ENCODE measurements around the gene EDC4. TPM values are rescaled to one million over a fixed set of nuclear protein-coding genes. Genes with fewer than 3 reads are reported as not detected.

EDC4 gene
- total RNA-seq, 1 donor from 2014 or later = 64.8 TPM

GRCh38 chr16:67892375-67892774 lies 19.5 kb downstream of the EDC4 start:
- Mint-ChIP-seq H3K9me3 (ENCODE audit: unreplicated experiment) (no peaks in the 10 kb centered on the region), H3K4me3 (ENCODE audit: unreplicated experiment) (peak overlapping the region; percentile 88), H3K27ac (ENCODE audit: unreplicated experiment) (no peak overlapping the region), H3K36me3 (ENCODE audit: low read depth, unreplicated experiment) (peaks cover 2% of the 10 kb centered on the region), H3K4me1 (ENCODE audit: low read depth, unreplicated experiment) (peaks cover 2% of the 10 kb centered on the region), H3K27me3 (ENCODE audit: low read depth, unreplicated experiment) (no peaks in the 10 kb centered on the region)
- DNase-seq (ENCODE audit: low read depth) = no peak
- peak overlapping the region; percentile 69 for H3K9ac ChIP-seq (ENCODE audit: low read length)
- no peaks in the 10 kb centered on the region for H3K36me3 ChIP-seq (ENCODE audit: insufficient read depth, low read length)
- H3K27me3 ChIP-seq (ENCODE audit: insufficient read depth, low read length) = no peaks in the 10 kb centered on the region
- H3K27ac ChIP-seq (ENCODE audit: low read depth, low read length) = peak overlapping the region; percentile 19
- H3K79me2 ChIP-seq (ENCODE audit: insufficient read depth, low read length) = peaks cover 38% of the 10 kb centered on the region
- TF ChIP-seq, protein P1, sequence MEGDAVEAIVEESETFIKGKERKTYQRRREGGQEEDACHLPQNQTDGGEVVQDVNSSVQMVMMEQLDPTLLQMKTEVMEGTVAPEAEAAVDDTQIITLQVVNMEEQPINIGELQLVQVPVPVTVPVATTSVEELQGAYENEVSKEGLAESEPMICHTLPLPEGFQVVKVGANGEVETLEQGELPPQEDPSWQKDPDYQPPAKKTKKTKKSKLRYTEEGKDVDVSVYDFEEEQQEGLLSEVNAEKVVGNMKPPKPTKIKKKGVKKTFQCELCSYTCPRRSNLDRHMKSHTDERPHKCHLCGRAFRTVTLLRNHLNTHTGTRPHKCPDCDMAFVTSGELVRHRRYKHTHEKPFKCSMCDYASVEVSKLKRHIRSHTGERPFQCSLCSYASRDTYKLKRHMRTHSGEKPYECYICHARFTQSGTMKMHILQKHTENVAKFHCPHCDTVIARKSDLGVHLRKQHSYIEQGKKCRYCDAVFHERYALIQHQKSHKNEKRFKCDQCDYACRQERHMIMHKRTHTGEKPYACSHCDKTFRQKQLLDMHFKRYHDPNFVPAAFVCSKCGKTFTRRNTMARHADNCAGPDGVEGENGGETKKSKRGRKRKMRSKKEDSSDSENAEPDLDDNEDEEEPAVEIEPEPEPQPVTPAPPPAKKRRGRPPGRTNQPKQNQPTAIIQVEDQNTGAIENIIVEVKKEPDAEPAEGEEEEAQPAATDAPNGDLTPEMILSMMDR (IDR thresholded peaks at IDR 0.05; ENCODE audit: insufficient read depth, low read depth, low read length) = no peak
- TF ChIP-seq EZH2 (IDR thresholded peaks at IDR 0.05; ENCODE audit: insufficient read depth, low read length) = no peak
- peak overlapping the region; percentile 87 for H3K4me2 ChIP-seq (ENCODE audit: low read length)
- H3K4me1 ChIP-seq (ENCODE audit: insufficient read depth, low read length) = peaks cover 23% of the 10 kb centered on the region
- FAIRE-seq = no peak
- H3K9me3 ChIP-seq (ENCODE audit: insufficient read depth, low read depth, low read length) = no peaks in the 10 kb centered on the region
- peaks cover 20% of the 10 kb centered on the region for H4K20me1 ChIP-seq (ENCODE audit: insufficient read depth, low read length)
- peak overlapping the region; percentile 56 for H3K4me3 ChIP-seq (ENCODE audit: insufficient read depth, low read depth, low read length)
- H2AFZ ChIP-seq (ENCODE audit: low read depth, low read length) = peak overlapping the region; percentile 18

DNA sequence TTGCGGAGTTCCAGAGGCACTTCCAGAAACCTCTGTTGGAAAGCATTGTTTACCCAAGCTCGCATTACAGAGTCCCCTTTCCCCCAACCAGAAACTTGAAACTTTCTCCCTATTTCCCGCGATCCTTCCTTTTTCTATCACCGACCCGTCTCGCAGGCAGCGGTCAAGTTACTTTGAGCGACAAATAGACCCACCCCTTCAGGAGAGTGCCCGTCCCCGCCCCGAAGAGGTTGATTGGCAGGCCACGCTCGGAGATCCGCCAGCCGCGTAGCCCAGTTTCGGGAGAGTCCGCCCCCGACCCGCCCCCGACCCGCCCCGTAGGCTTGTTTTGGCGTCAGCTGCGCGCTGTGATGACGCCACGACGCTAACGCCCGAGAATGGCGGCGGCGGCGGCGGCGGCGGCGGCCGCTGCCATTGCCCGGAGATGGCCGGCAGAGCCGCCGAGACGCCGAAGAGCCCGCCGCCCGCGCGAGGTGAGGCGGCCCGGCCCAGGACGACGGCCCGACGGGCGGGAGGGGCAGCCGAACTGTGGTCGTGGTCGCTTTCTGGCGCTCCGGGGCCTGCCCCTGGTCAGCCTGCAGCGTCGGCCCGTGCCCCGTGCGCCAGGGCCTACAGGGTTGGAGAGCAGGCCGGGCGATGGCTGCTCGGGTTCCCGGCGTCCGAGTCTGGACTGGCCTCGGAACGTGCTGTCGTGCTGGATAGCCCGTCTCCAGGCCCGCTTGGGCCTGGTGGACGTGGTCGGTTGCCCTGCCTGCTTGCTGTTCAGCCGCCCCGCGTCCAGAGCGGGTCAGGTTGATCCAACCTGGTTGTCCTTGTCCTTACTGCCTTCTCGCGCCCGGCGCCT lies 20.3 kb downstream of the EDC4 start, which contains the start of gene PSKH1:
TSS of gene PSKH1 (plus strand) at position 356 of the 844 bp plus-strand sequence. CDS start 15,496 bp downstream, outside the sequence.
- Histone ChIP-seq H4K20me1 (ENCODE audit: insufficient read depth, low read length) (peaks cover 24% of the 10 kb centered on the region), H3K4me1 (ENCODE audit: insufficient read depth, low read length) (peaks cover 24% of the 10 kb centered on the region), H3K36me3 (ENCODE audit: insufficient read depth, low read length) (no peaks in the 10 kb centered on the region), H2AFZ (ENCODE audit: low read depth, low read length) (peak within 1 kb of the TSS; percentile 91), H3K9ac (ENCODE audit: low read length) (peak within 1 kb of the TSS; percentile 98), H3K4me3 (ENCODE audit: insufficient read depth, low read depth, low read length) (peak within 1 kb of the TSS; percentile 88), H3K27ac (ENCODE audit: low read depth, low read length) (peak within 1 kb of the TSS; percentile 90), H3K79me2 (ENCODE audit: insufficient read depth, low read length) (peaks cover 45% of the 10 kb centered on the region), H3K4me2 (ENCODE audit: low read length) (peak within 1 kb of the TSS; percentile 92), H3K9me3 (ENCODE audit: insufficient read depth, low read depth, low read length) (no peaks in the 10 kb centered on the region), H3K27me3 (ENCODE audit: insufficient read depth, low read length) (no peaks in the 10 kb centered on the region)
- H3K4me1 Mint-ChIP-seq (ENCODE audit: low read depth, unreplicated experiment) = peaks cover 2% of the 10 kb centered on the region
- peak within 1 kb of the TSS; percentile 97 for H3K27ac Mint-ChIP-seq (ENCODE audit: unreplicated experiment)
- H3K27me3 Mint-ChIP-seq (ENCODE audit: low read depth, unreplicated experiment) = no peaks in the 10 kb centered on the region
- TF ChIP-seq, protein P1 (IDR thresholded peaks at IDR 0.05; ENCODE audit: insufficient read depth, low read depth, low read length) = no peak
- TF ChIP-seq EZH2 (IDR thresholded peaks at IDR 0.05; ENCODE audit: insufficient read depth, low read length) = no peak
- no peaks in the 10 kb centered on the region for H3K9me3 Mint-ChIP-seq (ENCODE audit: unreplicated experiment)
- H3K36me3 Mint-ChIP-seq (ENCODE audit: low read depth, unreplicated experiment) = no peaks in the 10 kb centered on the region
- DNase-seq (ENCODE audit: low read depth) = peak; percentile 85
- no peak for FAIRE-seq
- peak within 1 kb of the TSS; percentile 97 for H3K4me3 Mint-ChIP-seq (ENCODE audit: unreplicated experiment)
